Measurements from ENCODE around the gene UEVLD.

Gene UEVLD

DNA sequence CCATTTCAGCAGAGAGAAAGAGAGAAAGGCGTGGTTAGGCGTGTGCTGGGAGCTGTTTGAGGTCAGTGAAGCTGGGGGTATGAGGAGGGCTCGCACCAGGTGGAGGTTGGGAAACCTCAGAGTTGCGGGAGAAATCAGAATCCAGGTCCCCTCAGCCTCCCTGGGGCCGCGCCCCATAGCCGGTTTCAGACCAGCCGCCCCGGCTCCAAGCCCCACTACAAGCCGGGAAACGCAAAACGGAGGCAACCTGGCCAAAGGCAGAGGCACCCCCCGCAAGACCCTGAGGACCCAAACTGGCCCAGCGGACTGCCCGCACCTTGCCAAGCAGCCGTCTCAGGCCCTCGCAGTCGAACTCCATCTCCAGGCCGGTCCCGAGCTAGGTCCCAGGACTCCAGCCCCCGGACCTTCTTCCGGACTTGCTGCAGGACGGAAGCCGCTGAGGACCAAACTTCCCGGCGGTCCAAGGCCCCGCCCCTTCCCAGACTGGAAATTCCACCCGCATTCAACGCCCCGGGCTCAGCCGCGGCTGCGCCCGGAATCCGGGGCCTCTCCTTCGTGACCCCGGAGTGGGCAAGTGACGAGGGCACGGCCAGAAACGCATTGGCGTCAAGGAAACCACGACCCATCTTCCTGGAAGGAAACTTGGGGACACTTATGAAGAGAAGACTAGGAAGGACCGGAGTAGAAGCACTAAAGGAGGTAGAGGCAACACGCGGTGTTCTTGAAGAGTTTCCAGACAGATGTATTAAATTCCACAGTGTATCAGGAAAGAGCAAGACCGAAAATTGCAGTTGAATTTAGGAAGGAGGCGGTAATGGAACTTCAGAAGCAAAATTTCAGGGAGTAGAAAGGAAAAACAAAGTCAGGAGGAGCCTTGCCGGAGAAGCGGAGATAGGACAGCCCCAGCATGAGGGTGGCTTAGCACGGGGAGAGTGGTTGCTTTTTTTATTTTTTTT is at the start of gene UEVLD:
UEVLD (minus strand) TSS at position 438 of the 956 bp plus-strand sequence; CDS start at position 358, 80 bp downstream.
- peak within 1 kb of the TSS; percentile 80 to 83 for H3K9ac ChIP-seq (ENCODE audit: low read depth in 1 of 2, low read length in 2 of 2)
- no peaks in the 10 kb centered on the region for H3K36me3 ChIP-seq (ENCODE audit: control insufficient read depth in 2 of 2, insufficient read depth in 2 of 2, low read length in 2 of 2)
- H3K9me3 ChIP-seq (ENCODE audit: control insufficient read depth in 2 of 2, low read length in 2 of 2), result no peaks in the 10 kb centered on the region
- H3K4me1 ChIP-seq (ENCODE audit: control insufficient read depth in 2 of 2, insufficient read depth in 2 of 2, low read length in 2 of 2), result peaks cover 12 to 17% of the 10 kb centered on the region in 2 donors
- no peaks in the 10 kb centered on the region for H3K27me3 ChIP-seq (ENCODE audit: control insufficient read depth in 2 of 2, insufficient read depth in 2 of 2, low read length in 2 of 2)
- peak within 1 kb of the TSS; percentile 75 to 84 for H3K27ac ChIP-seq (ENCODE audit: low read depth in 2 of 2, low read length in 2 of 2)
- peak within 1 kb of the TSS; percentile 96 to 98 for H3K4me3 ChIP-seq (ENCODE audit: low read length in 2 of 2)

- H3K9me3 ChIP-seq (ENCODE audit: control insufficient read depth in 2 of 2, low read length in 2 of 2), result no peaks in the 10 kb centered on the region
- peak within 1 kb of the TSS; percentile 88 to 99 for H3K9ac ChIP-seq (ENCODE audit: low read depth in 1 of 2, low read length in 2 of 2)
- H3K36me3 ChIP-seq (ENCODE audit: control insufficient read depth in 2 of 2, insufficient read depth in 2 of 2, low read length in 2 of 2), result no peaks in the 10 kb centered on the region
- no peaks in the 10 kb centered on the region for H3K27me3 ChIP-seq (ENCODE audit: control insufficient read depth in 2 of 2, insufficient read depth in 2 of 2, low read length in 2 of 2)
- peak within 1 kb of the TSS; percentile 88 to 94 for H3K27ac ChIP-seq (ENCODE audit: low read depth in 2 of 2, low read length in 2 of 2)
- H3K4me1 ChIP-seq (ENCODE audit: control insufficient read depth in 2 of 2, insufficient read depth in 2 of 2, low read length in 2 of 2), result peaks cover 5 to 11% of the 10 kb centered on the region in 2 donors
- H3K4me3 ChIP-seq (ENCODE audit: low read length in 2 of 2), result peak within 1 kb of the TSS; percentile 93 to 100
Observed at GRCh38 chr11:18634140-18635032, 45.9 kb upstream of the UEVLD start, which contains the start of gene SPTY2D1. Gene SPTY2D1 (minus strand): TSS chr11:18634342. CDS start chr11:18634257, 85 bp downstream.

DNA sequence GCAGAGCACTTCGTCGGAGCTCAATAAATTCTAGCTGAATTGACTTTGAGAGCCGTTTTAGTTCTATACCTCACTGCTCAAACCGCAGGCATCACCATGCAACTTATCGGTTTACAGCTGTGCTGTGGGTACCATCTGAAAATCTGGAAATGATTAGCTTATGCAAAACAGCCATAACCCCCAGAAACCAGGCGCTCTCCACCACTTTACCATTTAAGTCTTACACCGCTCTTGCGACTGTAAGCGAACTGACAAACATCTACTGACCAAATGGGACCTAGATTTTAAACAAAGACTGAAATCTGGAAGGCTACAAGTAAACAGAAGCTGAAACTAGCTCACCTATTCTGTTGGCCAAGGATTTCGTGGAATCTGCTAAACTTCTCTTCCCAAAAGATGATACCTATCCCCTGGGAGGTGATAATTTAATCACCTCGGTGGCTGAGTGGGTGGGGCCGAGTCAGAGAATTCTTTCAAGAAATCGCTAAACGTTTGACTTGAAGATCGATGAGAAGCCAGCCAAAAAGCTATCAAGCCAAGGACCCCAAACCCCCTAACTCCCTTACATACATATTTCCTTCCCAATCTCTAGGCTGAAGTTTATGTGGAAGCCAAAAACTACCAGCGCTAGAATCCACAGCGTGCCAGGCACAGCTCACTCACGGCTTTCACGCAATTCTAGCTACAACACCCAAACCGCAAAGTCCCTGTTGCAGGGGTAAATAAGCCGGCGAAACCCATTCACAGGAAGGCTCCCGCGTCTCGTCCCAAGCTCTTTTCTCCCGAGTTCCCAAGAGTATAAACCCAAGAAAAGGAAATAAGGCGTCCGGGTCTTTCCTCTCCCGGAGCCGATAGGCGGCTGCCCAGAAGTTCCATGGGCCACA is 45.0 kb upstream of the UEVLD start:
- Histone ChIP-seq H3K9me3 (ENCODE audit: control insufficient read depth in 2 of 2, low read length in 2 of 2) (no peaks in the 10 kb centered on the region), H3K36me3 (ENCODE audit: control insufficient read depth in 2 of 2, insufficient read depth in 2 of 2, low read length in 2 of 2) (no peaks in the 10 kb centered on the region), H3K27ac (ENCODE audit: low read depth in 2 of 2, low read length in 2 of 2) (peak overlapping the region; percentile 88 to 94), H3K4me1 (ENCODE audit: control insufficient read depth in 2 of 2, insufficient read depth in 2 of 2, low read length in 2 of 2) (peaks cover 5 to 11% of the 10 kb centered on the region in 2 donors), H3K4me3 (ENCODE audit: low read length in 2 of 2) (peak overlapping the region; percentile 93 to 100), H3K27me3 (ENCODE audit: control insufficient read depth in 2 of 2, insufficient read depth in 2 of 2, low read length in 2 of 2) (no peaks in the 10 kb centered on the region), H3K9ac (ENCODE audit: low read depth in 1 of 2, low read length in 2 of 2) (peak overlapping the region; percentile 88 to 99)

DNA sequence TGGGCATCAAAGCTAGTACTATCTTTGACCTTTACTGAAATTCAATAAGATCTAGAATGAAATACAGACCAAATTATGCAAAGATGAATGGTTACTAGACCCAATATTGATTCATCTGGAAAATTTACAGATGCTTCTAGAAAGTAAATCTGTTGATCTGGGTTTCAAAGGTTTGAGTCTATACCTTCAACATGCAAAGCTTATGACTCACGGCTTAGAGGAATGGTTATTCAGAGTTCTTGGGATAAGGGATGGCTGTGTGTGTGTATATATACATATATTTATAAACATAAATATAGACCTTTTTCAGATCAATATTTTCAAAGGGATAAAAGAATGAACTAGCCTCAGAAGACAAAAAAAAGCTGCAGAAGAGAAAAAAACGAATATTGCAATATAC is 44.3 kb upstream of the UEVLD start:
- Histone ChIP-seq H3K4me1 (ENCODE audit: control insufficient read depth in 2 of 2, insufficient read depth in 2 of 2, low read length in 2 of 2) (peaks cover 5 to 11% of the 10 kb centered on the region in 2 donors), H3K9ac (ENCODE audit: low read depth in 1 of 2, low read length in 2 of 2) (no peak overlapping the region), H3K27me3 (ENCODE audit: control insufficient read depth in 2 of 2, insufficient read depth in 2 of 2, low read length in 2 of 2) (no peaks in the 10 kb centered on the region), H3K27ac (ENCODE audit: low read depth in 2 of 2, low read length in 2 of 2) (no peak overlapping the region), H3K4me3 (ENCODE audit: low read length in 2 of 2) (peak overlapping the region in 1 of 2 donors; percentile 100), H3K36me3 (ENCODE audit: control insufficient read depth in 2 of 2, insufficient read depth in 2 of 2, low read length in 2 of 2) (no peaks in the 10 kb centered on the region), H3K9me3 (ENCODE audit: control insufficient read depth in 2 of 2, low read length in 2 of 2) (no peaks in the 10 kb centered on the region)

GRCh38 chr11:18624161-18624560 is 35.6 kb upstream of the UEVLD start:
- H3K27ac ChIP-seq (ENCODE audit: low read depth in 2 of 2, low read length in 2 of 2), result no peak overlapping the region
- no peak overlapping the region for H3K4me3 ChIP-seq (ENCODE audit: low read length in 2 of 2)
- no peaks in the 10 kb centered on the region for H3K9me3 ChIP-seq (ENCODE audit: control insufficient read depth in 2 of 2, low read length in 2 of 2)

GRCh38 chr11:18623707-18624106 is 35.2 kb upstream of the UEVLD start:
- Histone ChIP-seq H3K27ac (ENCODE audit: low read depth in 2 of 2, low read length in 2 of 2) (no peak overlapping the region), H3K9me3 (ENCODE audit: control insufficient read depth in 2 of 2, low read length in 2 of 2) (no peaks in the 10 kb centered on the region), H3K4me3 (ENCODE audit: low read length in 2 of 2) (no peak overlapping the region), H3K36me3 (ENCODE audit: control insufficient read depth in 2 of 2, insufficient read depth in 2 of 2, low read length in 2 of 2) (no peaks in the 10 kb centered on the region), H3K9ac (ENCODE audit: low read depth in 1 of 2, low read length in 2 of 2) (no peak overlapping the region), H3K27me3 (ENCODE audit: control insufficient read depth in 2 of 2, insufficient read depth in 2 of 2, low read length in 2 of 2) (no peaks in the 10 kb centered on the region), H3K4me1 (ENCODE audit: control insufficient read depth in 2 of 2, insufficient read depth in 2 of 2, low read length in 2 of 2) (peaks cover 0 to 1% of the 10 kb centered on the region in 2 donors)

More at GRCh38 chr11:18624161-18624560, 35.6 kb upstream of the UEVLD start:
- H3K36me3 ChIP-seq (ENCODE audit: control insufficient read depth in 2 of 2, insufficient read depth in 2 of 2, low read length in 2 of 2), result no peaks in the 10 kb centered on the region
- H3K27me3 ChIP-seq (ENCODE audit: control insufficient read depth in 2 of 2, insufficient read depth in 2 of 2, low read length in 2 of 2), result no peaks in the 10 kb centered on the region
- no peak overlapping the region for H3K9ac ChIP-seq (ENCODE audit: low read depth in 1 of 2, low read length in 2 of 2)
- H3K4me1 ChIP-seq (ENCODE audit: control insufficient read depth in 2 of 2, insufficient read depth in 2 of 2, low read length in 2 of 2), result no peaks in the 10 kb centered on the region

DNA sequence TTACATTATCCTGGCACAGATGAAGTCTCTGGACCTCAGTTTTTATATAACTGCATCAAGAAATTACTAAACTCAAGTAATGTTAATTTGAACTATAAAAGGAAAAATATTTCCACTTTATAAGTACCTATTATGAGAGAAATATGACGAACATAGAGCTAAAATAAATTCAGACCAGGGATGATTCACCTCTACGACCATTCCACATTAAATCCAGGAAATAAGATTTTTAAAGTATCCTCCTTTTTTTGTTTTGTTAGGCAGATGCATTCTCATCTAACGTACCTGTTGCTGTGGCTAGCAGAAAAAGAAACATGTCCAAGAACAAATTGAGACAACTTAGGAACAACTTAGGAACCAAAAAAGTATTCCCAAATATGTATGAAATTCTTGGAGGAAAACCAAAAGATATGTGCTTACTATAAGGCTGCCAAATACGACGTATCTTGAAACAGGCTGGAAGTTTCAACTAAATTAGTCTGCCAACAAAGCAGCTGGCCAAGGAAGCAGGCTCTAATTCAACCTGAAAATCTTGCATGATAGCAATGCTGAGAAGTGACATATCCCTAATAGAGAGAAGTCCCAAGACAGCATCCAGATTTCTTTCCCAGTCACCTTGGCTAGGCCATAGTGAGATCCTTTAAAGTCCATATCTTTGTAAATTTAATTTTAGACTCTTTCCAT is 29.9 kb upstream of the UEVLD start:
- Histone ChIP-seq H3K9me3 (ENCODE audit: control insufficient read depth in 2 of 2, low read length in 2 of 2) (no peaks in the 10 kb centered on the region), H3K36me3 (ENCODE audit: control insufficient read depth in 2 of 2, insufficient read depth in 2 of 2, low read length in 2 of 2) (peaks cover 20 to 22% of the 10 kb centered on the region in 2 donors), H3K27me3 (ENCODE audit: control insufficient read depth in 2 of 2, insufficient read depth in 2 of 2, low read length in 2 of 2) (no peaks in the 10 kb centered on the region), H3K27ac (ENCODE audit: low read depth in 2 of 2, low read length in 2 of 2) (no peak overlapping the region), H3K4me1 (ENCODE audit: control insufficient read depth in 2 of 2, insufficient read depth in 2 of 2, low read length in 2 of 2) (peaks cover 0 to 5% of the 10 kb centered on the region in 2 donors), H3K4me3 (ENCODE audit: low read length in 2 of 2) (no peak overlapping the region), H3K9ac (ENCODE audit: low read depth in 1 of 2, low read length in 2 of 2) (no peak overlapping the region)

DNA sequence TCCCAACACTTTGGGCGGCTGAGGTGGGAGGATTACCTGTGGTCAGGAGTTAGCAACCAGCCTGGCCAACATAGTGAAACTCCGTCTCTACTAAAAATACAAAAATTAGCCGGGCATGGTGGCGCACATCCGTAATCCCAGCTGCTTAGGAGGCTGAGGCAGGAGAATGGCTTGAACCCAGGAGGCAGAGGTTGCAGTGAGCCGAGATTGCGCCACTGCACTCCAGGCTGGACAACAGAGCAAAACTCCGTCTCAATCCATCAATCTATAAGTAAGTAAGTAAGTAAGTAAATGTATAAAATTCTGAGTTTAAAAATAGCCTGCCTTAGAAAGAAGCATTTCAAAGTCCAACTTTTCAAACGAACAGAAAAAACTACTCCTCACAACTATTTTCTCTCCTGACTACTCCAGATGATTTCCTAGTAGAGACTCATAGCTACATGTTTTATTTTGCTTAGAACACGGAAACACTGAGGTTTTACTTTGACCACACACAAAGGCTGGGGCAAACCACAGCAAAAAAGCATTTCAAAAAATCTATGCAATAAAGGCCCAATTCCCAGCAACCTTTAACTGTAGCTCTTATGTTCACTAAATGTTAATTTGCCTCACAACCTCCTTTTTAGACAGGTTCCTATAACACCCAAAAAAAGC is 29.3 kb upstream of the UEVLD start:
- peaks cover 22 to 23% of the 10 kb centered on the region in 2 donors for H3K36me3 ChIP-seq (ENCODE audit: control insufficient read depth in 2 of 2, insufficient read depth in 2 of 2, low read length in 2 of 2)
- no peaks in the 10 kb centered on the region for H3K9me3 ChIP-seq (ENCODE audit: control insufficient read depth in 2 of 2, low read length in 2 of 2)
- H3K27ac ChIP-seq (ENCODE audit: low read depth in 2 of 2, low read length in 2 of 2), result no peak overlapping the region
- H3K27me3 ChIP-seq (ENCODE audit: control insufficient read depth in 2 of 2, insufficient read depth in 2 of 2, low read length in 2 of 2), result no peaks in the 10 kb centered on the region
- H3K4me1 ChIP-seq (ENCODE audit: control insufficient read depth in 2 of 2, insufficient read depth in 2 of 2, low read length in 2 of 2), result peaks cover 0 to 5% of the 10 kb centered on the region in 2 donors
- H3K4me3 ChIP-seq (ENCODE audit: low read length in 2 of 2), result no peak overlapping the region
- no peak overlapping the region for H3K9ac ChIP-seq (ENCODE audit: low read depth in 1 of 2, low read length in 2 of 2)
